RWPE1 (cell line): ENCODE results near the gene FAHD1.
"Not testable (repeated sequence)": the region's sequence is repeated elsewhere in the genome, so short reads cannot be mapped to it uniquely, and the experiment has no call there.

Experiments
- CTCF ChIA-PET: fragments of 350-600 bp; sonication (Branson Sonifier 250); formaldehyde crosslinking; extraction: SDS; loops from one replicate; lab custom pipeline; 2021; lab: Yijun Ruan, JAX
- POLR2A ChIA-PET: fragments of 400-600 bp; formaldehyde crosslinking; extraction: SDS; loops from one replicate; lab custom pipeline; 2020; ENCODE audit warnings: antibody characterized with exemption; ENCODE audit not compliant: low non-redundant PET; lab: Yijun Ruan, JAX
- DNase-seq: peaks from one replicate; pipeline ENCODE4 v3.0.0; 2012; ENCODE audit warnings: low spot score
- H3K27ac ChIP-seq: fragments of 450-650 bp; 2 replicates; pipeline ENCODE4 v1.5.1; 2017
- CTCF ChIP-seq: fragments of 450-650 bp; conservative IDR thresholded peaks from 2 replicates; pipeline ENCODE4 v1.5.1; 2017; ENCODE audit warnings: low read depth, mild to moderate bottlenecking

Gene FAHD1

GRCh38 chr16:1871974-1872635 lies 45.1 kb downstream of the FAHD1 start, which contains the start of gene MEIOB:
Gene MEIOB, minus strand, starts transcription at chr16:1872164. Its CDS starts 3,989 bp downstream, at chr16:1868175.
- POLR2A ChIA-PET = no interaction called here
- CTCF ChIA-PET = interaction anchor here (0.6 to 0.7 kb wide), 2 partner anchors 122 to 361 kb away, joined by 3 to 4 read pairs; no protein-coding TSS in a partner anchor
- TF ChIP-seq CTCF = no peak
- peak within 1 kb of the TSS; percentile 56 for H3K27ac ChIP-seq
- DNase-seq = peak; percentile 52

- CTCF ChIA-PET = interaction anchor here (0.5 to 0.8 kb wide), 2 partner anchors 11 to 514 kb away, joined by 3 read pairs; no protein-coding TSS in a partner anchor
- TF ChIP-seq CTCF = no peak
- no peak overlapping the region for H3K27ac ChIP-seq
- POLR2A ChIA-PET = interaction anchor here (0.6 kb wide), 1 partner anchor 51 kb away, joined by 4 read pairs; no protein-coding TSS in a partner anchor
- no peak for DNase-seq
Observed at GRCh38 chr16:1874854-1875253, 47.8 kb downstream of the FAHD1 start.

- DNase-seq, H3K27ac ChIP-seq, POLR2A ChIA-PET: not testable (repeated sequence)
- CTCF ChIA-PET = interaction anchor here (0.6 kb wide), 1 partner anchor 27 kb away, joined by 3 read pairs; no protein-coding TSS in a partner anchor
Observed at GRCh38 chr16:1876066-1876465, 49.1 kb downstream of the FAHD1 start.

- no peak for TF ChIP-seq CTCF
- ChIA-PET POLR2A (no interaction called here), CTCF (interaction anchor here (0.6 kb wide), 1 partner anchor 26 kb away, joined by 3 read pairs; no protein-coding TSS in a partner anchor)
- no peak for DNase-seq
- H3K27ac ChIP-seq = no peak overlapping the region
Observed at GRCh38 chr16:1876468-1876867, 49.5 kb downstream of the FAHD1 start.

GRCh38 chr16:1877089-1877488 lies 50.1 kb downstream of the FAHD1 start:
- DNase-seq = no peak
- POLR2A ChIA-PET = interaction anchor here (0.6 kb wide), 1 partner anchor 57 kb away, joined by 4 read pairs; no protein-coding TSS in a partner anchor
- H3K27ac ChIP-seq = no peak overlapping the region
- TF ChIP-seq CTCF = no peak
- CTCF ChIA-PET = no interaction called here

GRCh38 chr16:1877804-1878203 lies 50.8 kb downstream of the FAHD1 start:
- no peak overlapping the region for H3K27ac ChIP-seq
- no peak for TF ChIP-seq CTCF
- ChIA-PET CTCF (no interaction called here), POLR2A (interaction anchor here (0.6 kb wide), 1 partner anchor 56 kb away, joined by 4 read pairs; no protein-coding TSS in a partner anchor)
- DNase-seq = no peak

GRCh38 chr16:1878256-1878655 lies 51.2 kb downstream of the FAHD1 start:
- no peak overlapping the region for H3K27ac ChIP-seq
- TF ChIP-seq CTCF = no peak
- ChIA-PET CTCF (interaction anchor here (0.6 kb wide), 1 partner anchor 10 kb away, joined by 4 read pairs; no protein-coding TSS in a partner anchor), POLR2A (no interaction called here)
- DNase-seq = no peak
